Tibial nerve (tissue), 4 donors: Measurements from ENCODE around the gene DENND2D. TPM values are rescaled to one million over a fixed set of nuclear protein-coding genes. Genes with fewer than 3 reads are reported as not detected.

Experiments
- DNase-seq, 2 donors: peaks; one replicate each; pipeline ENCODE4 v3.0.0-alpha.2; 2019; ENCODE audit warnings: low spot score in 2 of 2
- H3K27ac ChIP-seq, 4 donors: fragments of 200-600 bp; sonication (generic) in 3 of 4; one replicate each; pipeline ENCODE4 v1.5.1; 2017 to 2019; ENCODE audit warnings: mild to moderate bottlenecking in 1 of 4
- H3K27me3 ChIP-seq, 2 donors: fragments of 200-600 bp; sonication (generic) in 1 of 2; one replicate each; pipeline versions ENCODE4 v1.5.1 to v1.6.0; 2017 to 2019
- H3K36me3 ChIP-seq, 3 donors: fragments of 200-600 bp; sonication (generic); one replicate each; pipeline ENCODE4 v1.5.1; 2018 to 2019
- H3K4me1 ChIP-seq, 4 donors: fragments of 200-600 bp; sonication (generic) in 3 of 4; one replicate each; pipeline ENCODE4 v1.5.1; 2017 to 2019
- H3K4me3 ChIP-seq, 4 donors: fragments of 200-600 bp; sonication (generic) in 3 of 4; one replicate each; pipeline ENCODE4 v1.5.1; 2017 to 2019; ENCODE audit warnings: mild to moderate bottlenecking in 1 of 4, moderate library complexity in 1 of 4
- H3K9me3 ChIP-seq, 4 donors: fragments of 200-600 bp; sonication (generic) in 3 of 4; one replicate each; pipeline ENCODE4 v1.5.1; 2017 to 2019
- EP300 ChIP-seq, 2 donors: sonication (generic); formaldehyde crosslinking; IDR thresholded peaks; one replicate each; pipeline ENCODE4 v1.6.1; 2017; ENCODE audit warnings: antibody characterized with exemption in 2 of 2, mild to moderate bottlenecking in 1 of 2
- POLR2A ChIP-seq, 2 donors: fragments of 450-650 bp; IDR thresholded peaks; one replicate each; pipeline ENCODE4 v1.6.1; 2017; ENCODE audit warnings: antibody characterized with exemption in 2 of 2, mild to moderate bottlenecking in 2 of 2, moderate library complexity in 2 of 2
- WGBS, 2 donors: methylation state at CpG; one replicate each; pipeline ENCODE4 v1.1.5; 2018; 5-methylcytosine and 5-hydroxymethylcytosine counted together
- total RNA-seq, 4 donors: library from RNA; depleted of rRNA; stranded (reverse); fragments of >200 nt; gene quantifications; one replicate each; pipeline ENCODE4 v1.1.0, GENCODE V29; 2016
- TF ChIP-seq, protein P1 (sequence below), 5 experiments: fragments of 200-600 bp in 3 of 5; fragments of 450-650 bp in 2 of 5; sonication (generic) in 3 of 5; IDR thresholded peaks; one replicate each; pipeline ENCODE4 v1.5.1; 2016 to 2019; ENCODE audit warnings: antibody characterized with exemption in 5 of 5, mild to moderate bottlenecking in 3 of 5, moderate library complexity in 2 of 5

DENND2D gene
- total RNA-seq, 4 donors from 2014 or later, result 4.8 to 21.6 (median 8.2) TPM

DNA sequence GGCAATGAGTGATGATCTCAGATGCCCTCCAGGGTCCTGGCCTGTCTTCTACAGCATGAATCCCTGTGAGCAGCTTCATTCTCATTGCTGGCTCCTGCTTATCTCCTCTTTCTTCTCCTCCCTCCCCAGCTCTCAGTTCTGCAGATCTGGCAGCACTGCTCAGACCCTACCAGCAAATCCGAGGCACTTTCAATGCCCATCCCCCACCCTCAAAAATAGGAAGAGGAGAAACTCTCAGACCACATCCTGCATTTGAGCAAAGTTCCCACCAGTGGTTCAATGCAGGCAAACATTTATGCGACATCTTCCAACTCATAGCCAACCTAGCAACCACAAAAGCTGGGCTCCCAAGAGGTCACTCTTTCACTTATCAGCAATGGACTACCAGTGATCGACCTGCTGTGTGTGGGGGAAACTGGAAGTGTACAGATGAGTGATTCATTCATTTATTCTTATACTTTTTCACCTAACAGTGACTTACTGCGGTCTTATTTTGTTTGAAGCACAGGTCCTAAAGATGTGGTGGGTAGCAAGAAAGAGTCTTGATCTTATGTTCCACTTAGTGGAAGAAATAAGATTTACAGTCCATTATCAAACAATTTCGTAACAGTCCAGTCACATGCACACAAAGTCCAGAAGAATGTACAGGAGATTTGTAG lies 21.3 kb upstream of the DENND2D start:
- H3K36me3 ChIP-seq, result no peaks in the 10 kb centered on the region
- no peak overlapping the region for H3K4me3 ChIP-seq
- H3K4me1 ChIP-seq, result peaks cover 0 to 42% (median 13%) of the 10 kb centered on the region in 4 donors
- DNase-seq, result no peak
- no peaks in the 10 kb centered on the region for H3K9me3 ChIP-seq
- H3K27me3 ChIP-seq, result no peaks in the 10 kb centered on the region
- WGBS, 2 donors, result 65 to 73% methylated on average over 5 of the region's 5 CpGs
- peak overlapping the region in 1 of 4 donors; percentile 1 for H3K27ac ChIP-seq
- no peak for TF ChIP-seq EP300 (IDR thresholded peaks at IDR 0.05)
- TF ChIP-seq, protein P1, sequence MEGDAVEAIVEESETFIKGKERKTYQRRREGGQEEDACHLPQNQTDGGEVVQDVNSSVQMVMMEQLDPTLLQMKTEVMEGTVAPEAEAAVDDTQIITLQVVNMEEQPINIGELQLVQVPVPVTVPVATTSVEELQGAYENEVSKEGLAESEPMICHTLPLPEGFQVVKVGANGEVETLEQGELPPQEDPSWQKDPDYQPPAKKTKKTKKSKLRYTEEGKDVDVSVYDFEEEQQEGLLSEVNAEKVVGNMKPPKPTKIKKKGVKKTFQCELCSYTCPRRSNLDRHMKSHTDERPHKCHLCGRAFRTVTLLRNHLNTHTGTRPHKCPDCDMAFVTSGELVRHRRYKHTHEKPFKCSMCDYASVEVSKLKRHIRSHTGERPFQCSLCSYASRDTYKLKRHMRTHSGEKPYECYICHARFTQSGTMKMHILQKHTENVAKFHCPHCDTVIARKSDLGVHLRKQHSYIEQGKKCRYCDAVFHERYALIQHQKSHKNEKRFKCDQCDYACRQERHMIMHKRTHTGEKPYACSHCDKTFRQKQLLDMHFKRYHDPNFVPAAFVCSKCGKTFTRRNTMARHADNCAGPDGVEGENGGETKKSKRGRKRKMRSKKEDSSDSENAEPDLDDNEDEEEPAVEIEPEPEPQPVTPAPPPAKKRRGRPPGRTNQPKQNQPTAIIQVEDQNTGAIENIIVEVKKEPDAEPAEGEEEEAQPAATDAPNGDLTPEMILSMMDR (IDR thresholded peaks at IDR 0.05), result no peak
- TF ChIP-seq POLR2A (IDR thresholded peaks at IDR 0.05), result no peak

DNA sequence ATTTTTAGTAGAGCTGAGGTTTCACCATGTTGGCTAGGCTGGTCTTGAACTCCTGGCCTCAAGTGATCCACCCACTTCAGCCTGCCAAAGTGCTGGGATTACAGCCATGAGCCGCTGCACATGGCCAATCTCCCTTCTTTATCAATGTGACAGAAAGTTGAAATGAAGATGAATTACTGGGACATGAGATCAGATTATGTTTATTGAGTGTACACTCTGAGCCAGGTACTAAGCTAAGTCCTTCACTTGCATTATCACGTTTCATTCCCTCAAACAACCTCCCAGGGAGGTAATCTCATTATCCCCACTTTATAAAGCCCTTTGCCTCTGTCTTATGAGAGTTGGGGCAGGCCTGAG lies 20.8 kb upstream of the DENND2D start:
- no peak for DNase-seq
- 54 to 64% methylated on average over 2 of the region's 2 CpGs for WGBS, 2 donors

GRCh38 chr1:111220302-111220890 lies 19.9 kb upstream of the DENND2D start:
- Histone ChIP-seq H3K4me1 (peaks cover 0 to 46% (median 13%) of the 10 kb centered on the region in 4 donors), H3K27me3 (no peaks in the 10 kb centered on the region)
- WGBS, 2 donors, result 85 to 87% methylated on average over 6 of the region's 6 CpGs

More for the DNA sequence above, 20.8 kb upstream of the DENND2D start:
- H3K9me3 ChIP-seq, result no peaks in the 10 kb centered on the region
- no peak overlapping the region for H3K4me3 ChIP-seq
- no peaks in the 10 kb centered on the region for H3K36me3 ChIP-seq
- no peak for TF ChIP-seq POLR2A (IDR thresholded peaks at IDR 0.05)
- H3K4me1 ChIP-seq, result peaks cover 0 to 46% (median 13%) of the 10 kb centered on the region in 4 donors
- H3K27me3 ChIP-seq, result no peaks in the 10 kb centered on the region
- peak overlapping the region in 1 of 4 donors; percentile 1 for H3K27ac ChIP-seq

GRCh38 chr1:111219557-111220286 lies 19.3 kb upstream of the DENND2D start:
- H3K36me3 ChIP-seq, result no peaks in the 10 kb centered on the region
- no peak for DNase-seq
- H3K9me3 ChIP-seq, result no peaks in the 10 kb centered on the region
- WGBS, 2 donors, result 47 to 52% methylated on average over 5 of the region's 5 CpGs
- TF ChIP-seq EP300 (IDR thresholded peaks at IDR 0.05) (no peak), POLR2A (IDR thresholded peaks at IDR 0.05) (no peak)
- TF ChIP-seq, protein P1 (IDR thresholded peaks at IDR 0.05), result no peak
- H3K4me1 ChIP-seq, result peaks cover 0 to 46% (median 13%) of the 10 kb centered on the region in 4 donors
- H3K27ac ChIP-seq, result peak overlapping the region in 1 of 4 donors; percentile 67
- H3K27me3 ChIP-seq, result no peaks in the 10 kb centered on the region
- no peak overlapping the region for H3K4me3 ChIP-seq

More at GRCh38 chr1:111220302-111220890, 19.9 kb upstream of the DENND2D start:
- Histone ChIP-seq H3K27ac (no peak overlapping the region), H3K36me3 (no peaks in the 10 kb centered on the region), H3K4me3 (no peak overlapping the region), H3K9me3 (no peaks in the 10 kb centered on the region)
- TF ChIP-seq POLR2A (IDR thresholded peaks at IDR 0.05) (no peak), EP300 (IDR thresholded peaks at IDR 0.05) (no peak)
- TF ChIP-seq, protein P1 (IDR thresholded peaks at IDR 0.05), result no peak
- DNase-seq, result no peak

DNA sequence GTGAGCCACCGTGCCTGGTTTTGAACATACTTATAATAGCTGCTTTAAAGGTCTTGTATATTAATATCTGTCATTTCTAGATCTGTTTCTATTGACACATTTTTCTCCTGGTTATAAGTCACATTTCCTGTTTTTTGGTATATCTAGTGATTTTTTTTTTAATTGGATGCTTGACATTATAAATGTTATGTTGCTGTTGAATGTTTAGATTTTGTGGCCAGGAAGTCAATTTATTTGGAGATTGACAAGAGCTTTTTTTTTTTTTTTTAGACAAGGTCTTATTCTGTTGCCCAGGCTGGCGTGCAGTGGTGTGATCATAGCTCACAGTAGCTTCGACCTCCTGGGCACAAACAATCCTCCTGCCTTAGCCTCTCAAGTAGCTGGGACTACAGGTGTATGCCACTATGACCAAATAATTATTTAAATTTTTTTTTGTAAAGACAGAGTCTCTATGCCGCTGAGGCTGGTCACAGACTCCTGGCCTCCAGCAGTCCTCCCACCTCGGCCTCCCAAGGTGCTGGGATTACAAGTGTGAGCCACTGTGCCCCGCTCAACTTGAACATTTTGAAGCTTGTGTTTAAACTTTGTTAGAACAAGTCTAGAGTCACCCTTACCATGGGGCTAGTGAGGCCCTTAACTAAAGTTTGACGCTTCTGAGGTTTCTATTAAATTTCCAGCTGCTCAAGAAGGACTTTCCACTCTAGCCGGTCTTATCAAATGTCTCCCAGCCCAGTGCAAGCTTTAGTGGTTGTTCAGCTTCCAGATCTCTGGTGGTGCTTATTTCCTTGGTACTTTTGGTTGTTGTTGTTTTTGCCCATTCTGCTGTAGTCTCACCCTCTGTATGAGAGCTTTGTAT lies 18.5 kb upstream of the DENND2D start:
- TF ChIP-seq POLR2A (IDR thresholded peaks at IDR 0.05) (no peak), EP300 (IDR thresholded peaks at IDR 0.05) (no peak)
- TF ChIP-seq, protein P1 (IDR thresholded peaks at IDR 0.05), result no peak
- no peaks in the 10 kb centered on the region for H3K9me3 ChIP-seq
- DNase-seq, result no peak
- no peak overlapping the region for H3K4me3 ChIP-seq
- H3K36me3 ChIP-seq, result no peaks in the 10 kb centered on the region
- WGBS, 2 donors, result 91 to 93% methylated on average over 8 of the region's 8 CpGs
- H3K4me1 ChIP-seq, result peaks cover 0 to 48% (median 13%) of the 10 kb centered on the region in 4 donors
- no peaks in the 10 kb centered on the region for H3K27me3 ChIP-seq
- peak overlapping the region in 1 of 4 donors; percentile 67 for H3K27ac ChIP-seq
